GM18867 (cell line): ENCODE measurements around the gene ITGAX.

Experiments
- ATAC-seq: cut with Tn5 transposase; IDR thresholded peaks from one replicate; pipeline ENCODE4 v1.9.1; 2021; ENCODE audit warnings: mild to moderate bottlenecking, moderate library complexity; ENCODE audit not compliant: unreplicated experiment

Gene ITGAX

GRCh38 chr16:31371619-31372484 is 16.9 kb downstream of the ITGAX start:
- no peak for ATAC-seq

GRCh38 chr16:31373235-31373634 is 18.3 kb downstream of the ITGAX start:
- ATAC-seq: no peak

GRCh38 chr16:31375231-31375630 is 20.3 kb downstream of the ITGAX start:
- ATAC-seq: no peak

GRCh38 chr16:31376705-31377104 is 21.7 kb downstream of the ITGAX start:
- no peak for ATAC-seq

GRCh38 chr16:31377210-31377903 is 22.4 kb downstream of the ITGAX start:
- no peak for ATAC-seq

GRCh38 chr16:31380201-31380600 is 25.2 kb downstream of the ITGAX start:
- ATAC-seq: no peak

GRCh38 chr16:31382485-31383161 is 27.6 kb downstream of the ITGAX start:
- no peak for ATAC-seq

GRCh38 chr16:31385680-31386079 is 30.7 kb downstream of the ITGAX start:
- ATAC-seq: no peak

- peak; percentile 73 for ATAC-seq
Observed at GRCh38 chr16:31386157-31386984, 31.4 kb downstream of the ITGAX start.

GRCh38 chr16:31388535-31388934 is 33.6 kb downstream of the ITGAX start:
- ATAC-seq: no peak

- ATAC-seq: no peak
Observed at GRCh38 chr16:31390504-31391041, 35.6 kb downstream of the ITGAX start.

- no peak for ATAC-seq
Observed at GRCh38 chr16:31393056-31393455, 38.1 kb downstream of the ITGAX start, which contains the start of gene ITGAD. TSS of gene ITGAD (plus strand) at chr16:31393335. CDS start at chr16:31393361, 26 bp downstream.

- ATAC-seq: no peak
Observed at GRCh38 chr16:31395647-31396046, 40.7 kb downstream of the ITGAX start.

GRCh38 chr16:31397096-31397660 is 42.2 kb downstream of the ITGAX start:
- no peak for ATAC-seq

- ATAC-seq: no peak
Observed at GRCh38 chr16:31397701-31398100, 42.7 kb downstream of the ITGAX start.

GRCh38 chr16:31400191-31400590 is 45.2 kb downstream of the ITGAX start:
- no peak for ATAC-seq

- ATAC-seq: no peak
Observed at GRCh38 chr16:31401436-31401835, 46.5 kb downstream of the ITGAX start.

GRCh38 chr16:31402687-31403086 is 47.7 kb downstream of the ITGAX start:
- ATAC-seq: no peak

GRCh38 chr16:31403590-31404352 is 48.8 kb downstream of the ITGAX start:
- no peak for ATAC-seq
